K562 (cell line): Measurements from ENCODE around the gene TNFAIP1. TPM values are rescaled to one million over a fixed set of nuclear protein-coding genes. Genes with fewer than 3 reads are reported as not detected.
A peak's percentile ranks its signal among the peaks of the same experiment; 100 is the strongest.

ENCODE experiments used
- BDP1 ChIP-seq: IDR thresholded peaks from 3 replicates; pipeline ENCODE4 v1.6.1; 2011; ENCODE audit not compliant: insufficient read length, insufficient read depth
- CHD7 ChIP-seq: fragments of 200-600 bp; sonication (generic); IDR thresholded peaks from one replicate; pipeline ENCODE4 v1.6.1; 2012; ENCODE audit warnings: mild to moderate bottlenecking, low read depth, low read length, inconsistent platforms
- FOSL1 ChIP-seq: fragments of 200-800 bp; sonication (Bioruptor generic); conservative IDR thresholded peaks from 2 replicates; pipeline ENCODE4 v1.6.1; 2016; ENCODE audit warnings: missing genetic modification characterization, missing compliant biosample characterization
- IFI16 ChIP-seq: fragments of 250-450 bp; sonication (Bioruptor Pico); IDR thresholded peaks from 2 replicates; pipeline ENCODE4 v2.1.2; 2022; ENCODE audit warnings: mild to moderate bottlenecking, inconsistent platforms
- RNF219 ChIP-seq: fragments of 250-450 bp; sonication (Bioruptor Pico); IDR thresholded peaks from 2 replicates; pipeline ENCODE4 v1.5.0; 2022; ENCODE audit warnings: mild to moderate bottlenecking
- SAP30 ChIP-seq: fragments of 200-600 bp; sonication (generic); IDR thresholded peaks from 2 replicates; pipeline ENCODE4 v1.6.1; 2012; ENCODE audit warnings: borderline replicate concordance, low read depth, mild to moderate bottlenecking, moderate library complexity, low read length, control low read depth, inconsistent platforms; ENCODE audit not compliant: insufficient read depth, poor library complexity, severe bottlenecking
- SP2 ChIP-seq: IDR thresholded peaks from 2 replicates; pipeline ENCODE4 v1.6.1; 2011; ENCODE audit warnings: mild to moderate bottlenecking, low read depth, low read length, moderate library complexity; ENCODE audit not compliant: poor library complexity, severe bottlenecking; ENCODE audit errors: extremely low read depth
- VEZF1 ChIP-seq: fragments of 200-800 bp; sonication (Bioruptor generic); IDR thresholded peaks from 2 replicates; pipeline ENCODE4 v1.6.1; 2017; ENCODE audit warnings: missing genetic modification characterization, missing compliant biosample characterization
- ZNF408 ChIP-seq: fragments of 250-450 bp; sonication (Bioruptor Pico); IDR thresholded peaks from 2 replicates; pipeline ENCODE4 v1.4.0; 2020; ENCODE audit warnings: low read depth, mild to moderate bottlenecking, moderate library complexity
- ZNF57 ChIP-seq: fragments of 450-650 bp; formaldehyde crosslinking; IDR thresholded peaks from 2 replicates; pipeline ENCODE4 v1.4.0; 2020; ENCODE audit warnings: mild to moderate bottlenecking, moderate library complexity
- ZNF589 ChIP-seq: fragments of 200-800 bp; sonication (Bioruptor generic); IDR thresholded peaks from 2 replicates; pipeline ENCODE4 v1.6.1; 2016; ENCODE audit warnings: low read depth, missing genetic modification characterization, missing compliant biosample characterization
- polyA plus RNA-seq, 8 experiments: library from polyadenylated mRNA; depleted of rRNA in 4 of 8; stranded (reverse) in 5 of 8; unstranded in 3 of 8; fragments of >200 nt; fragmentation: Nextera tagmentation in 2 of 8; fragmentation: Illumina TruSeq in 1 of 8; extraction: Ambion mirVana in 2 of 8; extraction: Trizol in 1 of 8; gene quantifications; 2 replicates each; pipeline versions ENCODE4 v1.2.1 to v1.2.3, GENCODE V29; 2011 to 2014; ENCODE audit warnings: inconsistent platforms in 1 of 8, missing spikeins in 1 of 8
- total RNA-seq, 7 experiments: library from RNA; depleted of rRNA in 6 of 7; stranded (reverse); fragments of >200 nt in 6 of 7; fragmentation: Illumina TruSeq in 2 of 7; extraction: Trizol in 2 of 7; gene quantifications; 2 replicates each; pipeline versions ENCODE4 v1.2.1 to v1.2.3, GENCODE V29; 2011 to 2021; ENCODE audit warnings: low replicate concordance in 1 of 7

TNFAIP1 gene
- total and polyA plus RNA-seq, 9 of the 15 experiments (the other 6 are each of a cell fraction or from before 2014, with no cell fraction given) = 2.1 to 20.1 (median 8.2) TPM

- no peak for TF ChIP-seq IFI16 (CRISPR knock-in tag)
- no peak for TF ChIP-seq ZNF57
- no peak for TF ChIP-seq ZNF408 (CRISPR knock-in tag)
- TF ChIP-seq ZNF589 (CRISPR knock-in tag) = no peak
- peak; percentile 40; the same call in 1 of the 2 replicates for TF ChIP-seq VEZF1 (CRISPR knock-in tag)
- peak; percentile 33 for TF ChIP-seq SP2
- TF ChIP-seq SAP30 = peak; percentile 55
- TF ChIP-seq BDP1 = no peak
- no peak for TF ChIP-seq RNF219 (CRISPR knock-in tag)
- TF ChIP-seq FOSL1 (tag) = 0 out of 2 replicates have a peak, but pooled peaks have one; percentile 6
- TF ChIP-seq CHD7 = no peak
Measured at GRCh38 chr17:28357061-28357900, 21.7 kb downstream of the TNFAIP1 start, which contains the start of gene POLDIP2 (continued).
